H1 (cell line): ENCODE data around the gene DDX18. TPM values are rescaled to one million over a fixed set of nuclear protein-coding genes. Genes with fewer than 3 reads are reported as not detected.

ENCODE experiments used
- CTCF ChIA-PET: fragments of 300-600 bp; sonication (Branson Sonifier 250); formaldehyde crosslinking; loops from one replicate; lab custom pipeline; 2021; ENCODE audit not compliant: partially characterized antibody; lab: Charles Lee
- POLR2A ChIA-PET: fragments of 300-600 bp; sonication (Branson Sonifier 250); formaldehyde crosslinking; loops from one replicate; lab custom pipeline; 2021; ENCODE audit warnings: inconsistent platforms; ENCODE audit not compliant: partially characterized antibody; lab: Charles Lee
- DNase-seq, 2 experiments: peaks; one replicate each; pipeline versions ENCODE4 v3.0.0 to v3.0.0-alpha.2; 2010 to 2022; ENCODE audit warnings: low spot score in 2 of 2, low read depth in 1 of 2, mixed read lengths in 1 of 2
- FAIRE-seq: peaks from 2 replicates; lab custom pipeline; 2011; peaks lifted over from hg19 to GRCh38; lab: Jason Lieb, UNC
- H2AFZ ChIP-seq: 2 replicates; pipeline ENCODE4 v1.8.1; 2012; ENCODE audit warnings: low read length, inconsistent platforms
- H2AK5ac ChIP-seq: 2 replicates; pipeline ENCODE4 v1.6.1; 2013; ENCODE audit warnings: low read depth, low read length
- H2BK120ac ChIP-seq: replicated peaks from 2 replicates; pipeline ENCODE3; 2013; ENCODE audit warnings: low read depth, low read length, inconsistent platforms
- H2BK12ac ChIP-seq: 2 replicates; pipeline ENCODE4 v1.6.1; 2013; ENCODE audit warnings: low read depth, low read length
- H2BK15ac ChIP-seq: 2 replicates; pipeline ENCODE4 v1.6.1; 2013; ENCODE audit warnings: low read length
- H2BK20ac ChIP-seq: 2 replicates; pipeline ENCODE4 v1.6.1; 2013; ENCODE audit warnings: low read length
- H2BK5ac ChIP-seq: 2 replicates; pipeline ENCODE4 v1.6.1; 2013; ENCODE audit warnings: low read depth, low read length
- H3K14ac ChIP-seq: 2 replicates; pipeline ENCODE4 v1.6.1; 2013; ENCODE audit warnings: inconsistent platforms; ENCODE audit not compliant: insufficient read length
- H3K18ac ChIP-seq: 2 replicates; pipeline ENCODE4 v1.6.1; 2013; ENCODE audit warnings: low read length; ENCODE audit errors: extremely low read depth
- H3K23ac ChIP-seq: 2 replicates; pipeline ENCODE4 v1.6.1; 2013; ENCODE audit warnings: inconsistent platforms; ENCODE audit not compliant: insufficient read length
- H3K23me2 ChIP-seq: 2 replicates; pipeline ENCODE4 v1.6.1; 2013; ENCODE audit warnings: low read depth, low read length
- H3K27ac ChIP-seq: 2 replicates; pipeline ENCODE4 v1.6.1; 2011; ENCODE audit warnings: low read depth, low read length, inconsistent platforms
- H3K27me3 ChIP-seq, 4 experiments: replicated peaks in 1 of 4; 1 replicate in 1 of 4; 2 replicates in 3 of 4; pipeline versions ENCODE4 v1.6.1 to v1.8.1; 2011 to 2013; ENCODE audit warnings: low read length in 3 of 4, mild to moderate bottlenecking in 3 of 4, inconsistent platforms in 2 of 4, mixed read lengths in 2 of 4, moderate library complexity in 1 of 4; ENCODE audit not compliant: control insufficient read depth in 3 of 4, insufficient read depth in 3 of 4; ENCODE audit errors: extremely low read depth in 1 of 4
- H3K36me3 ChIP-seq, 4 experiments: 2 replicates each; pipeline versions ENCODE4 v1.6.1 to v1.8.1; 2011 to 2013; ENCODE audit warnings: mild to moderate bottlenecking in 4 of 4, low read length in 3 of 4, moderate library complexity in 2 of 4, control low read depth in 1 of 4, inconsistent platforms in 1 of 4; ENCODE audit not compliant: insufficient read depth in 4 of 4, control insufficient read depth in 2 of 4
- H3K4ac ChIP-seq: replicated peaks from 2 replicates; pipeline ENCODE3; 2013; ENCODE audit warnings: low read length, low read depth, mixed read lengths, inconsistent platforms; ENCODE audit not compliant: insufficient read length
- H3K4me1 ChIP-seq, 4 experiments: replicated peaks in 1 of 4; 1 replicate in 1 of 4; 2 replicates in 3 of 4; pipeline versions ENCODE4 v1.6.1 to v1.8.1; 2011 to 2013; ENCODE audit warnings: low read length in 3 of 4, inconsistent platforms in 2 of 4, mixed read lengths in 1 of 4; ENCODE audit not compliant: insufficient read depth in 4 of 4, control insufficient read depth in 3 of 4
- H3K4me2 ChIP-seq, 2 experiments: 2 replicates each; pipeline versions ENCODE4 v1.6.1 to v1.8.1; 2011 to 2013; ENCODE audit warnings: low read depth in 2 of 2, low read length in 2 of 2, control low read depth in 1 of 2, inconsistent platforms in 1 of 2, mild to moderate bottlenecking in 1 of 2; ENCODE audit not compliant: insufficient read depth in 1 of 2
- H3K4me3 ChIP-seq, 4 experiments: fragments of 200-600, 300-600 bp in 1 of 4; sonication (generic), shearing (Covaris generic), sonication (Bioruptor Twin) in 1 of 4; 2 replicates each; pipeline versions ENCODE4 v1.5.1 to v1.8.1; 2011 to 2016; ENCODE audit warnings: low read length in 4 of 4, low read depth in 3 of 4, control low read depth in 2 of 4, inconsistent platforms in 2 of 4, mild to moderate bottlenecking in 2 of 4, mixed read lengths in 1 of 4, moderate library complexity in 1 of 4; ENCODE audit not compliant: insufficient read depth in 2 of 4; ENCODE audit errors: extremely low read depth in 1 of 4
- H3K56ac ChIP-seq: replicated peaks from 2 replicates; pipeline ENCODE3; 2013; ENCODE audit warnings: low read depth, mild to moderate bottlenecking, mixed read lengths, low read length, inconsistent platforms; ENCODE audit not compliant: insufficient read length
- H3K79me1 ChIP-seq: 2 replicates; pipeline ENCODE4 v1.6.1; 2013; ENCODE audit warnings: low read depth, low read length, control low read depth
- H3K79me2 ChIP-seq, 2 experiments: 2 replicates each; pipeline versions ENCODE4 v1.6.1 to v1.8.1; 2012 to 2013; ENCODE audit warnings: low read length in 2 of 2, mild to moderate bottlenecking in 2 of 2, inconsistent platforms in 1 of 2; ENCODE audit not compliant: insufficient read depth in 2 of 2, control insufficient read depth in 1 of 2
- H3K9ac ChIP-seq, 4 experiments: replicated peaks in 1 of 4; 1 replicate in 1 of 4; 2 replicates in 3 of 4; pipeline versions ENCODE4 v1.6.1 to v1.8.1; 2011 to 2013; ENCODE audit warnings: low read depth in 3 of 4, low read length in 3 of 4, control low read depth in 2 of 4, mild to moderate bottlenecking in 2 of 4, moderate library complexity in 2 of 4, inconsistent platforms in 1 of 4; ENCODE audit errors: extremely low read depth in 1 of 4
- H3K9me3 ChIP-seq, 2 experiments: 2 replicates each; pipeline versions ENCODE4 v1.6.1 to v1.8.1; 2012 to 2013; ENCODE audit warnings: mild to moderate bottlenecking in 2 of 2, moderate library complexity in 2 of 2, control low read depth in 1 of 2, inconsistent platforms in 1 of 2, low read depth in 1 of 2, low read length in 1 of 2, mixed read lengths in 1 of 2; ENCODE audit not compliant: insufficient read depth in 2 of 2
- H4K20me1 ChIP-seq, 2 experiments: replicated peaks in 1 of 2; 2 replicates each; pipeline versions ENCODE3 to v1.8.1; 2011 to 2013; ENCODE audit warnings: inconsistent platforms in 2 of 2, low read length in 2 of 2, mild to moderate bottlenecking in 1 of 2; ENCODE audit not compliant: insufficient read depth in 2 of 2, control insufficient read depth in 1 of 2
- H4K5ac ChIP-seq: 2 replicates; pipeline ENCODE4 v1.6.1; 2013; ENCODE audit warnings: low read length, low read depth, mixed read lengths, inconsistent platforms; ENCODE audit not compliant: insufficient read length
- H4K8ac ChIP-seq: 2 replicates; pipeline ENCODE4 v1.8.0; 2013; ENCODE audit warnings: mild to moderate bottlenecking, moderate library complexity, low read length, inconsistent platforms; ENCODE audit not compliant: insufficient read depth; ENCODE audit errors: extremely low read depth
- H4K91ac ChIP-seq: replicated peaks from 2 replicates; pipeline ENCODE3; 2013; ENCODE audit warnings: low read length, mixed read lengths, inconsistent platforms; ENCODE audit not compliant: insufficient read length
- BACH1 ChIP-seq: IDR thresholded peaks from 2 replicates; pipeline ENCODE4 v1.6.1; 2012; ENCODE audit warnings: low read length, improper control_type of control experiment
- CBX5 ChIP-seq: fragments of 300-800, 300-1000 bp; sonication (generic); IDR thresholded peaks from 2 replicates; pipeline ENCODE4 v1.7.1; 2016; ENCODE audit warnings: antibody characterized with exemption, low read length, low read depth
- CREB1 ChIP-seq: IDR thresholded peaks from 2 replicates; pipeline ENCODE4 v1.6.1; 2012; ENCODE audit warnings: inconsistent platforms
- GABPA ChIP-seq: IDR thresholded peaks from 2 replicates; pipeline ENCODE4 v1.6.1; 2011; ENCODE audit warnings: mild to moderate bottlenecking, low read length, moderate library complexity, borderline replicate concordance; ENCODE audit not compliant: insufficient read depth
- JUN ChIP-seq: IDR thresholded peaks from 2 replicates; pipeline ENCODE4 v1.6.1; 2011; ENCODE audit warnings: low read depth, mild to moderate bottlenecking, improper control_type of control experiment, low read length
- MAFK ChIP-seq: IDR thresholded peaks from 2 replicates; pipeline ENCODE4 v1.6.1; 2012; ENCODE audit warnings: low read depth, mild to moderate bottlenecking, improper control_type of control experiment, low read length
- RFX5 ChIP-seq: IDR thresholded peaks from 2 replicates; pipeline ENCODE4 v1.6.1; 2011; ENCODE audit warnings: low read depth, low read length, improper control_type of control experiment, borderline replicate concordance
- TAF1 ChIP-seq: IDR thresholded peaks from 2 replicates; pipeline ENCODE4 v1.6.1; 2011; ENCODE audit warnings: mild to moderate bottlenecking, low read depth, low read length
- TBP ChIP-seq: IDR thresholded peaks from 2 replicates; pipeline ENCODE4 v1.6.1; 2011; ENCODE audit warnings: low read depth, low read length, improper control_type of control experiment
- TEAD4 ChIP-seq: IDR thresholded peaks from 2 replicates; pipeline ENCODE4 v1.6.1; 2012; ENCODE audit warnings: low read depth, low read length, inconsistent platforms, mixed read lengths
- ZNF274 ChIP-seq: IDR thresholded peaks from 2 replicates; pipeline ENCODE4 v1.7.0; 2012; ENCODE audit warnings: low read length, borderline replicate concordance; ENCODE audit errors: extremely low read depth
- WGBS, 2 experiments: shearing (Covaris generic) in 1 of 2; methylation state at CpG; one replicate each; pipeline versions ENCODE4 v1.1.6 to v1.1.7; 2013 to 2015; ENCODE audit warnings: low lambda C conversion rate in 2 of 2, mixed read lengths in 2 of 2, inconsistent platforms in 1 of 2, low coverage in 1 of 2, missing lambda C conversion rate in 1 of 2; ENCODE audit not compliant: insufficient replicate concordance in 2 of 2, insufficient coverage in 1 of 2, insufficient read length in 1 of 2; ENCODE audit errors: extremely low coverage in 1 of 2, missing lambda C conversion rate in 1 of 2; 5-methylcytosine and 5-hydroxymethylcytosine counted together
- polyA plus RNA-seq, 7 experiments: library from polyadenylated mRNA; depleted of rRNA in 3 of 7; stranded (reverse) in 5 of 7; unstranded in 2 of 7; fragments of >200 nt in 5 of 7; fragments of 200-250 nt in 2 of 7; gene quantifications; 1 replicate in 5 of 7; 2 replicates in 1 of 7; 4 replicates in 1 of 7; pipeline versions ENCODE4 v1.2.1 to v1.2.3, GENCODE V29; 2011 to 2013; ENCODE audit warnings: missing spikeins in 2 of 7, mixed read lengths in 2 of 7
- total RNA-seq: library from RNA; stranded (reverse); fragmentation: NEBNext Ultra II Directional; extraction: Animal tissue kit (Norgen Biotek cat#: 25700); gene quantifications from 2 replicates; pipeline ENCODE4 v1.2.1, GENCODE V29; 2021

The DDX18 gene
- total and polyA plus RNA-seq, 2 of the 8 experiments (the other 6 are each of a cell fraction or from before 2014, with no cell fraction given): 31.3 to 119 TPM

- POLR2A ChIA-PET: interaction anchor here (1.1 kb wide), 1 partner anchor 161 kb away, joined by 3 read pairs; no protein-coding TSS in a partner anchor
- DNase-seq (no peak), FAIRE-seq (no peak)
- Histone ChIP-seq H4K91ac (no peak overlapping the region), H3K79me2 (no peaks in the 10 kb centered on the region), H2BK20ac (no peak overlapping the region), H4K8ac (no peak overlapping the region), H3K27me3 (no peaks in the 10 kb centered on the region), H3K79me1 (no peaks in the 10 kb centered on the region; the same call in 1 of the 2 replicates), H2AFZ (no peak overlapping the region), H2BK12ac (no peak overlapping the region), H2BK5ac (no peak overlapping the region), H3K27ac (no peak overlapping the region), H3K18ac (no peak overlapping the region), H3K23ac (no peak overlapping the region), H3K9me3 (no peaks in the 10 kb centered on the region), H3K4ac (no peak overlapping the region), H3K4me2 (no peak overlapping the region), H4K20me1 (peaks cover 4 to 5% of the 10 kb centered on the region in 2 experiments), H3K9ac (no peak overlapping the region), H3K36me3 (peaks cover 19 to 73% (median 60%) of the 10 kb centered on the region in 4 experiments; a peak in 7 of 8 replicates), H3K56ac (no peak overlapping the region), H2AK5ac (no peak overlapping the region), H3K4me1 (no peaks in the 10 kb centered on the region), H2BK120ac (no peak overlapping the region), H4K5ac (no peak overlapping the region), H3K23me2 (no peaks in the 10 kb centered on the region), H2BK15ac (no peak overlapping the region), H3K4me3 (no peak overlapping the region), H3K14ac (no peak overlapping the region)
- CTCF ChIA-PET: interaction anchor here (0.6 to 1.0 kb wide), 2 partner anchors 10 to 13 kb away, joined by 3 read pairs; no protein-coding TSS in a partner anchor
- WGBS, 2 experiments: 94% methylated on average over 2 of the region's 2 CpGs; no CpG with 5 or more reads in 1 of the 2 experiments
- TF ChIP-seq ZNF274 (no peak), MAFK (no peak), TEAD4 (no peak), CREB1 (no peak), RFX5 (no peak), TAF1 (no peak), TBP (no peak), BACH1 (no peak), GABPA (no peak), JUN (no peak), CBX5 (no peak)
These were observed 14.4 kb downstream of the DDX18 start for GRCh38 chr2:117828870-117829269.
